Hematopoietic multipotent progenitor cell treated with erythropoietin and hydrocortisone succinate and interleukin-3 and kit ligand, for 17 days (in vitro differentiated cells): ENCODE data around the gene TCF12.
"Not testable (repeated sequence)": the region's sequence is repeated elsewhere in the genome, so short reads cannot be mapped to it uniquely, and the experiment has no call there.

Experiments used
- DNase-seq: peaks from one replicate; pipeline ENCODE4 v3.0.0-alpha.2; 2015; ENCODE audit warnings: low spot score

TCF12 gene

DNA sequence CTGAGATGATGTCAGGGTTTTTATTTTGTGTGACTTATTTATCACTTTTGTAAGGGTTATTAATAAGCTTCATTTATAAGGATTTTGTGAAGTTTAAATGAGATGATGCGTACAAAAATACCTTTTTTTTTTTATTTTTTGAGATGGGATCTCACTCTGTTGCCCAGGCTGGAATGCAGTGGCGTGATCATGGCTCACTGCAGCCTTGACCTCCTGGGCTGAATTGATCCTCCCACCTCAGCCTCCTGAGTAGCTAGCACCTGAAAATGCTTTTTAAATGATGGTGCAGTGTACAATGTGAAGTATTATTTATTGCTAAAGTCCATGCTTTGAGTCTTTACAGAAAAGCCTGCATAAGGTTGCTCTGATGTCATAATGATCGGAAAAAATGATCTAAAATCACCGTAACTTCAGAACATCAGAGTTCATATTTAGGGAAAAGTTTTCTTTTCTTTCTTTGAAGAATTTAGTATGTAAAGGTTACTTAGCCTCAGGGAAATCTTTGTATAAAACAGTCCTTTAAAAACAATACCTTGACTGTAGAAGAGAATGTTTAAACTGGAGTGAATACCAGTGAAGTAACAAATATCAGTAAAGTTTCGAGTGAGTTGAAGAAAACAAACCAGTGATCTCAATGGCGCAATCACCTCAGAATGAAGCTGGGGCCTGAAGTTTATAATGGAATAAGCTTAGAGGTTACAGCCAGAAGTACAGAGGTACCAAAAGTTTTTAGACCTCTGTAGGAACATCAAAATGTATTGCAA, 29.7 kb downstream of the TCF12 start:
- DNase-seq = no peak

DNA sequence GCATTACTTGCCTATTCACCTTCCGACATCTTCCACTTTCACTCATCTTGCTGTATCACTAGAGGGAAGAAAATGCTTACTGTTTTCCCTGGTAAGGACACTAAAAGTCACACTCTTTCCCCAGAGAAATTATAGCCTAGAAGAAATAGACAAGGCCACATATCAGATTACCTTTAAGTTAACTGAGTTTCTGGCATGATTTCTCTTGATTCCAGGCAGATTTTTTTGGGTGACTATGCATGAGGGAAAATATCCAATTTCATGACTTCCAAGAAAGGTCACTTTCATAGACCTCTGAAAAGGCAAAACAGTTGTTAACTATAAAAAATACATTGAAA, 30.3 kb downstream of the TCF12 start:
- DNase-seq = no peak

DNA sequence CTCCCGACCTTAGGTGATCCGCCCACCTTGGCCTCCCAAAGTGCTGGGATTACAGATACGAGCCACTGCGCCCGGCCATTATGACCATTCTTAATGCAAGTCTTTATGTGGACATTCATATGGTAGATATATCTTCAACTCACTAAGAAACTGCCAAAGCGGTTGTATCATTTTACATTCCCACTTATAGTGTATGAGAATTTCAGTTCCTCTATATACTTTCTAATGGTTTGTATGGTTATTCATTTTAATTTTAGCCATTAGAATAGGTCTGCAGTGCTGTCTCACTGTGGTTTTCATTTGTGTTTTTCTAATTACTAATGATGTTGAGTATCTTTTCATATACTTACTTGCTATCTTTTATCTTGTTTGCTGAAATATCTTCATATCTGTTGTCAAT, 32.5 kb downstream of the TCF12 start:
- DNase-seq = no peak

DNA sequence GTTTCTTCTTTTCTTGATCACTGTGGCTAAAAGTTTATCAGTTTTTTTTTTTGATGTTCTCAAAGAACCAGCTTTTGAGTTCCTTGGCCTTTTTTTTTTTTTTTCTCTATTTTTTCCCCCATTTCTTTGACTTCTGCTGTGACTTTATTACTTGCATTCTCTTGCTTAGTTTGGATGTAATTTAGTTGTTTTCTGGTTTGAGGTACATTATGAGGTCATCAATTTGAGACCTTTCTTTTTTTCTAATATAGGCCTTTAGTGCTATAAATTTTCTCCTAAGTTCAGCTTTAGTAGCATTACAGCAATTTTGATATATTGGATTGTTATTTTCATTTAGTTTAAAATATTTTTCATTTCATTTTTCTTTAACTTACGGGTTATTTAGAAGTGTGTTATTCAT, 35.3 kb downstream of the TCF12 start:
- no peak for DNase-seq

DNA sequence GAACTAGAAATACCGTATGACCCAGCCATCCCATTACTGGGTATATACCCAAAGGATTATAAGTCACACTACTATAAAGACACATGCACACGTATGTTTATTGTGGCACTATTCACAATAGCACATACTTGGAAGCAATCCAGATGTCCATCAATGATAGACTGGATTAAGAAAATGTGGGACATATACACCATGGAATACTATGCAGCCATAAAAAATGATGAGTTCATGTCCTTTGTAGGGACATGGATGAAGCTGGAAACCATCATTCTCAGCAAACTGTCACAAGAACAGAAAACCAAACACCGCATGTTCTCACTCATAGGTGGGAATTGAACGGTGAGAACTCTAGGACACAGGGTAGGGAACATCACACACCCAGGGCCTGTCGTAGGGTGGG, 36.6 kb downstream of the TCF12 start:
- not testable (repeated sequence) for DNase-seq

DNA sequence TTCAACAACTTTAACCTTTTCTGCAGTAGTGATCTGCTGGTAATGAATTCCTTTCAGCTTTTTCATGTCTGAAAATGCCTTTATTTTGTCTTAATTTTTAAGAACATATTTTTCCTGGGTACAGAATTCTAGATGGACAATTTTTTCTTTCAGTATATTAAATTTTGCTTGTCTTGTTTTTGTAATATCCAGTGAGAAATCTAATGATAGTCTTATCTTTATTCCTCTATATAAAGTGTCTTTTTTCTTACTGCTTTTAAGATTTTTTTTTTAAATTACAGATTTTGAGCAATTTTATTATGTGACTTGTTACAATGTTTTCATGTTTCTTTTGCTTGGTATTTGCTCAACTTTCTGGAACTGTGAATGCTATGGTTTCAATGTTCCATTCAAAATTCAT, 38.1 kb downstream of the TCF12 start:
- no peak for DNase-seq

DNA sequence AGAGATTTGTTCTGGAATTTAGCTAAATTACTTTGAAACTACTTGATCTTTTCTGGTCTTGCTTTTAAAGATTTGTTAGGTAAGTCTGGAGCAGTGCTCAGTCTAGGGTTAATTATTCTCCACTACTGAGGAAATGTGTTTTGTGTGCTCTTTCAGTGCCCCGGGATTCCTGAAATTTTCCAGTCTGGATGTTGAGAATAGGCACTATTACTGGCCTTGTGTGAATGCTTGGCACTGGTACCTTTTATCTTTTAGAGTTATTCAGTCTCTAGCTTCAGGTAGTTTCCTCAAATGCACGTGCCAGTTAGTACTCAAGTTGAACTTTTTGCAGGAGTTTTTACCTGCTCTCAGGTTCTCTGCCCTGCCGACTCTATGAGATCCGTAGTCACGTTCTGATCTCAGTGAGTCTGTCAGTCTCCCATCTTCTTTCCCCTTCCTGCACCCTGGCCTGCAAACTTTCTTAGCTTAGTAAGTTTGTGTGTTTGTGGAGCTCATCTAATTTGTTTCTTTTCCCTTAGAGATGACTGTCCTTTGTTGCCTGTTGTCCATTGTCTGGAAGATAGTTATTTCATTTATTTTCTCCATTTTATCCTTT, 39.5 kb downstream of the TCF12 start:
- DNase-seq = no peak

DNA sequence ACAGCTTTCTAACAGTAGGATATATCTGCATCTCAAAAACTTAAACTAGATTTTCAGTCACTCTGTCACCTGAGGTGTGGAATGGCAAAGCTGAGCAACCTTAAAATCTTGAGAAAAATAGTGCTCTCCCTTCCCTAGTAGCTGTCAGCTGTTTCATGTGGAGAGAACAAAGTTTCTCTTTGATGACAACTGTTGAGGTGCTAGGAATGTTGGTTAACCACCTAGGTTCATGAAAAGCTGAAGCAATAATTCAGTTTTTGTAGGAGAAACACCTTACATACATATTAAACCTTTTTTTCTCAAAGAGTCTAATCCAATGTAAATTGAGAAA, 40.8 kb downstream of the TCF12 start:
- no peak for DNase-seq

DNA sequence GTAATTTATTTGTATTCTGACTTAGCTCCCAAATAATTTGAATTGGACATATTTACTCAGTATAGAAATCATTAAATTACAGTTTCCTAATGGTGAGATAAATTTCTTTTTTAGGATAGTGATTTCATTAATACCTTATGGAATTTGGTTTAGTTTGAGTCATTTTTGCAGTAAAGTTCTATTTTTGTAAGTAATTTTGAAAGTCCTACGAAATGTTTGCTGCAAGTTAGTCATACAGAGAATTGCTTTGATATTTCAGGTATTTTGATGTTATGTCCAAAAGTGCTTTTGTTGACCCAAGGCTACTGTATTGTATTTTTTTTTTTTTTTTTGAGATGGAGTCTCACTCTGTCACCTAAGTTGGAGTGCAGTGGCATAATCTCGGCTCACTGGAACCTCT, 41.7 kb downstream of the TCF12 start:
- DNase-seq = no peak

DNA sequence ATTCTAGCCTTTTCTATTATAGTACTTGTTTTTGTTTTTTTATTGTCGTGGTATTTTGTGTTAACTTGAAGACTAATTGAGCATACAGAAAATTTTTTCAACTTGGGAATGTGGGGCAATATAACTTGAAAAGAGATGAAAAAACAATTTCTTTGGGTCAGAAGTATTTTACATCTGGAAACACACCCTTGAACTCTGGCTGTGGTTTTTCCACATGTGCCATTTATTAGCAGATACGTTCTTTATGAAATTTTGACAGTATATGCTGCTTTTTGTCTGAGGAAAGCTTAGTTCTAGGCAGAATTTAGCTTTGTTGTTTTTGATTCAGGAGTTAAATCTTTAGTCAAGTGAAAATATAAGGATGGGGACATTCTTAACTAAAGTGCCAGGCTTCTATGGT, 44.7 kb downstream of the TCF12 start:
- no peak for DNase-seq

DNA sequence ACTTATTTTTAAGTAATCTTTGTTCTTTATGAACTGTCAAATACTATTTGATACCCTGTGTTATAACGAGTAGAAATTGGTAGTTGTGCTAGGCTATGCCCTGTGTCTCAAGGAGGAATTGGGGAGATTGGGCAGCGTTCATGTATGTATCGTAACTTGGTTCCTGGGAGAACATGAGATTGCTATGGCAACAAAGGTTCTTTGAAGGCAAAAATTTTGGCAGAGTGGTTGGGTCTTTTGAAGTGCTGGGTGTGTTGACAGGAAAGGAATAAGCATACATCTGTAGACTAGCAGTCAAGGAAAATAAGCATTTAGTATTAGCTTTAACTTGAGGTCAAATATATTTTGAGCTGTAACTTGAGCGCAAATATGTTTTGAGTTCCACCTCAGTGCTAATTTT, 45.3 kb downstream of the TCF12 start:
- no peak for DNase-seq

DNA sequence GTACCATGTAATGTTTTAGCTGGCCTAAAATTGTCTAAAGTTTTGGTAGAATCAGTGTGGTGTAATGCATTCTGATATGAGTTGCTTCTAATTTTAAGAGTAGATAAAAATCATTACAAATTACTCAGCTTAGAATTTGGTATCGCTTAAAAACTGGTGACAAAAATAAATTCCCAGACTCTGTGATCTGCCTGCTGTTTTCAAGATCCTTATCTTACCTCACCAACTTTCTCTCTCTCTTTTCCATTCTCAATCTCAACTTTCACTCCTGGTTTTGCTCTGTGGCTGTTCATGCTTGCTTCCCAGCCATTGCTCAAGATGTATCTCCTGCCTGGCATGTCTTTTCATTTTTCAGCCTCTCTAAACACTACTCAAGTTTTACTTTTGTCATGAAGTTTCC, 45.7 kb downstream of the TCF12 start:
- no peak for DNase-seq

DNA sequence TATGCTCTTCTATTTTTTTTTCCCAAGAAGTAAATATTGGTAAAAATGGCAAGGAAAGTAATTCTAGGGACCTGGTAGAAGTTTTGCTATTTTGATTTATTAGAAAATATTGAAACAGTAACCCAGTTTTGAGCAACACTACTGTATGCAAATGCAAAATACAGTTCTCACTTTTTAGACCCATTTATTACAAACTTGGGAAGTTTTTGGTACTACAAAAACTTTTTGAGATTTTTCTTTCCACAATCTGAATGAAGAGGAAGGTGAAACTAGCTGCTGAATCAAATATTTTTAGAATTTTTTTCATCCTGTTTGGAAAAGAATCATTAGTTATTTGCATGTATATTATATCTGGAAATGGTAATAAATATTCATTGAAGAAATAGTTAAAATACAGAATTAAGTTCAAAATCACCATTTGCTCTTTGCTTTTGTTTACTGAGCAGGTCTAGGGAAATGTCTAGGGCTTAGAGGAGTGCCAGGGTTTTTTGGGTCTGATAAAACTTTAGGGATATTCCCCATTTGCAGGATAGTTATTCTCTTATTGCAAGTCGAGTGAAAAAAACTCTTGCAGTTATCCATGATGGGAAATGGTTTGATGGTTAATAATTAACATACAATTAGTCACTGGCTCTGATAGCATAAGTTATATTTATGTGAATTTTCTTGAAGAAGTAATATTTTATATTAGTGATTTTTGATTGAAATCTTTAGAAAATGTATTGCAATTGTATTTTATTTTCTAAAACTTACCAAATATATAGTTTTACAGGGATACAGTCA, 47.0 kb downstream of the TCF12 start:
- no peak for DNase-seq

DNA sequence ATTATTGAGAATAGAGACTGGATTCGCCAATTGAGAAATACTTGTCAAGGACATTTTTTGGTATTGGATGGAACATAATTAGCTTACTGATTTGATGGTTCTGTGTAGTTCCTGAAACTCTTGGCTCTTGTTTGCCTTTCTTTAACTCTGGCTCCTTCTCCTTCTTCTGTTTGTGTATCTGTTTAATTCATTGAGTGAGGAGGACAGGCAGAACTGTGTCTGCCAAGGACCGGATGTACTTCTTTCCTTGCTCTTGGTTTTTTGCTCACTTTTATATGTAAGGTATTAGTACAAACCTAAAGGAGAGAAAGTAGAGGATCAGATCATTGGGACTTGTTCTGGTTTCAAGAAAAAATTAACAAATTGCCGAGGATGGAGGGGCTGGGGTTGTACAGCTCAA, 48.9 kb downstream of the TCF12 start:
- DNase-seq = no peak

DNA sequence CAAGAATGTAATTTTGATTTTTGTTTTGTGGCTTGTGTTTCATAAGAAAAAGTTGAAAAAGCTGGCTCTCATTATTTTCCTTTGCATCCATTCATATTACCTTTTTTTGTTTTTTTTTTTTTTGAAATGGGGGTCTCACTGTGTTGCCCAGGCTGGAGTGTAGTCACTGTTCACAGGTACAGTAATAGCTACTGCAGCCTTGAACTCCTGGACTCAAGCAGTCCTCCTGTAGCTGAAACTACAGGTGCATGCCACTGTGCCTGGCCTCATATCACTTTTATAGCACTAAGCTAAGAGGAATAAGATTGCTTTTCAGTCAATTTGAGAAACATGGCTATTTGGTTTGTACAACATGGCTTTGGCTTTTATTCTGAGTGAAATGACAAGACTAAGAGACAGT, 49.8 kb downstream of the TCF12 start:
- DNase-seq = no peak

DNA sequence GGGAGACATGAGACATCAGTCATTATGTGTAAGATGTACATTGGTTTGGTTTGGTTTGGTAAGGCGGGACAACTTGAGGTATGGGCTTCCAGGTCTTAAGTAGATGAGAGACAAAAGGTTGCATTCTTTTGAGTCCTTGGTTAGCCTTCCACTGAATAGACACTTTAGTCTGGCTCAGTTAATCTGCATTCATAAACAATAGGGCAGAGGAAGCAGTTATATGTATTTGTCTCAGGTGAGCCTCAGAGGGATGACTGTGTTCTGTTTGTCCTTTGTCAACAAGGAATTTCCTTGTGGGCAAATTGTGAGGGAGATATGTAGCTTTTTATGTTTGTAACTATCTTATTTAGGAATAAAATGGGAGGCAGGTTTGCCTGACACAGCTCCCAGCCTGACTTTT, 50.4 kb downstream of the TCF12 start:
- no peak for DNase-seq

DNA sequence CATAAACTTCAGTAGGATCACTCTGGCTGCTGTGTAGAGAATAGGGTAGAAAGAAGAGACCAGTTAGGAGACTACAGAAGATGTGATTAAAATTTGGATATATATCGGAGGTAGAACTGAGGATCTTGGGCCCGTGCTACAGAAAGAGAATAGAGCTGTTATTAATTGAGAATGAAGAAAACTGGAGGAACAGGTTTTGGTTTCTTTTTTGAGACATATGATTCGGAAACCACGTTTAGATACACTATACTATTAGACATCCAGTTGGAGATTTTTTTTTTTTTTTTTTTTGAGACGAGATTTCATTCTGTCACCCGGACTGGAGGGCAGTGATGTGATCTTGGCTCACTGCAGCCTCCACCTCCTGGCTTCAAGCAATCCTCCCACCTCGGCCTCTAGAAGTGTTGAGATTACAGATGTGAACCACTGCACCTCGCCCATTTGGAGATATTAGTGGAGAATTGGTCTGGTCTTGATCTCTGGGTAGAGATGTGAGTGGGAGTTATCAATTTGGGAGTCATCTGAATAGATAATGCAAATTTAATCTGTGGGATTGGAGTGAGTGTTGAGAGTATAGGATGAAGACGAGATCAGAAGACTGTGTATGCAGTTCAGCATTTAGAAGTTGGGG, 50.9 kb downstream of the TCF12 start:
- no peak for DNase-seq

DNA sequence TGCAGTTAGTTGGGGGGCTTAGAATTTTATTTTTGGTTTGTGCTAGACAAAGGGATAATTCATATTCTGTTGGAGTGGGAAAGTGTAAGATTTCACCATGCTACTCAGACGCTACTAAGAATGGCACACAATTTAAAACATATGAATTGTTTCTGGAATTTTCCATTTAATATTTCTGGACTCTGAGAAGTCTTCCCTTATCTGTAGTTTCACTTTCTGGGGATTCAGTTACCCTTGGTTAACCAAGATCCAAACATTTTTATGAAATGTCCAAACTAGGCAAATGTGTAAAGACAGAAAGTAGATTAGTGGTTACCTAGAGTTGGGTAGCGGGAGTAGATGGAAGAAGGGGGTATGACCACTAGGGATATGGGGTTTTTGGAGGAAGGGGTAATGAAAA, 53.1 kb downstream of the TCF12 start:
- DNase-seq = no peak

DNA sequence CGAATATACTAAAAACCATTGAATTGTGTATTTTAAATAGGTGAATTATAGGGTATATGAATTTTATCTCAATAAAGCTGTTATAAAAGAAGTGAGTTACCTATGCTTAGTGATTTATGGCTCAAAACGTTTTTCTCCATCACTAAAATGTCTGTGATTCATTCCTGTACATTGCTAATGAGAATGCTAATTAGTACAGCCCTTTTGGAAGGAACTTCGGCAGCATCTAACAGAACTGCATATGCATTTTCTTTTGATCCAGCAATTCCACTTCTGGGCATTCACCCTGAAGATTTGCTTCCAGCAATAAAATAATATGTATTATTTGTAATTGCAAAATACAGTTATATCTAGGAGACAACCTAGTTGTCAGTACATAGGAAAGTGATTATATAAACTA, 53.6 kb downstream of the TCF12 start:
- DNase-seq = no peak

DNA sequence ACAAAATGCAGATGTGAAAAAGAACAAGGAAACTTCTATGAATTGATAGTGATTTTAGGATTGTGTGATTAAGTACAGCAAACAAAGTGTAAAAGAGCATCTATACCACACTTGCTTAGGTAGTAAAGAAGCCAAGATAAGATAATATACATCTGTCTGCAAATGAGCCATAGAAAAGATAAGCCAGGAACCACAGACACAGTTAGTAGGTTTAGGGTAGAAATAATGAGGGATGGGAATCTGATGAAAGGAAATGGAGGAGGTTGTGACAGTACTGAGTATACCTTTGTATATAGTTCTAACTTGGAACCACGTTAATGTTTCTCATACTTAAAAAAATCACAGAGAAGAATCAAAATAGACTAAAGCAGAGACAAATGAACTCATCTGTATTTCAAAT, 54.0 kb downstream of the TCF12 start:
- DNase-seq = no peak

DNA sequence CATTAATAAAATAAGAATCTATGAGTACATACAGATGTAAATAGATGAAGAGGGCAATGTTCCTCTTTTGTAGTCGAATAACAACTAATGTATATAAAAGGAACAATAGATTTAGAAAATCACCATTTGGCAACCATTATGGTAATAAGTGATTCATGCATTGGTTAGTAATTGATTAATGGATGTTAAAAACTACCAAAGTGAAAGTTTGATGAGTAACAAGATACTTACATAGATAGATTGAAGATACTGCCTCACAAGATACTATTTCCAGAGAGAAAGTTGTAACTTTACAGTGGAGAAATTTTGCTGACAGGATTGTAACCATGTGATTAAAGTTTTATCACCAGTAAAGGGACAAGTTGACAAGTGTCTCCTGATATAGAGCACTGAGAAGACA, 55.0 kb downstream of the TCF12 start:
- no peak for DNase-seq

DNA sequence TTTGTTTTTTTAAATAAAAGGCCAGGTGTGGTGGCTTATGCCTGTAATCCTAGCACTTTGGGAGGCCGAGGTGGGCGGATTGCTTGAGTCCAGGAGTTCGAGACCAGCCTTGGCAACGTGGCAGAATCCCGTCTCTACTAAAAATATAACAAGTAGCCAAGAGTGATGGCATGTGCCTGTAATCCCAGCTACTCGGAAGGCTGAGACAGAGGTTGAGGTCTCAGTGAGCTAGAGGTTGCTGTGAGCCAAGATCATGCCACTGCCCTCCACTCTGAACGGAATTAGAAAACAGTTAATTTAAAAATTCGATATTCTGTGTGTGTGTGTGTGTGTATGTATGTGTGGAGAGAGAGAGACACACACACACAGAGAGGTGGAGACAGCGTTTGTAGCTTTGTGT, 58.8 kb downstream of the TCF12 start:
- no peak for DNase-seq
